ENCODE measurements around the gene TRHDE.

Gene TRHDE

DNA sequence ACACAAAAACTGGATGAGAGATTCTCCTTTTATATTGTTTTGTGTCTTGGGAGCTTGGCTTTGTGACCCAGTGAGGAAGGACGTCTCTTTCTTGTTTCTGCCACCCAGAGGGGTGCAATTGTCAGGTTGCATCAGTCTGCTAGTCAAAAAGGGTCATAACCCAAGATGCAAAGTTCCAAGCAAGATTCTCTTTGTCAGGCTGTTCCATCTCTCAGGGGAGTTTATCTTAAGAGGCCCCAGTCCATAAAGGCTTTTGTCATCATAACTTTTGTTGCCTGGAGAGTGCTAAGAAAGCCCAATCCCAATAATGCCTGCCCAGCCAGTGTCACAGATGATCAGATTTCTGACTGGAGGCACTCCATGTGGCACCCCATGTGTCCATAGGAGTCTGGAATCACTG is 444.9 kb downstream of the TRHDE start:
- in situ Hi-C loops (cut with HindIII; ENCODE audit: low sequenced_read_pairs) = no loop called here
